Small intestine (tissue), 7 donors: Measurements from ENCODE around the gene PKNOX2. TPM values are rescaled to one million over a fixed set of nuclear protein-coding genes. Genes with fewer than 3 reads are reported as not detected.

ENCODE experiments used
- DNase-seq, 2 donors: peaks; one replicate each; pipeline versions ENCODE4 v3.0.0 to v3.0.0-alpha.2; 2013
- FAIRE-seq: peaks from 2 replicates; lab custom pipeline; 2012; peaks lifted over from hg19 to GRCh38; lab: Jason Lieb, UNC
- H3K27ac ChIP-seq, 3 donors: one replicate each; pipeline ENCODE4 v1.5.1; 2013; ENCODE audit warnings: low read length in 2 of 3, mild to moderate bottlenecking in 2 of 3, control low read depth in 1 of 3, inconsistent platforms in 1 of 3, low read depth in 1 of 3, moderate library complexity in 1 of 3
- H3K27me3 ChIP-seq, 3 donors: one replicate each; pipeline ENCODE4 v1.6.1; 2013; ENCODE audit warnings: low read length in 3 of 3, inconsistent platforms in 1 of 3; ENCODE audit not compliant: control insufficient read depth in 3 of 3, insufficient read depth in 3 of 3
- H3K36me3 ChIP-seq, 3 donors: one replicate each; pipeline ENCODE4 v1.6.1; 2013; ENCODE audit warnings: low read length in 3 of 3, inconsistent platforms in 1 of 3, low read depth in 1 of 3, mild to moderate bottlenecking in 1 of 3, moderate library complexity in 1 of 3; ENCODE audit not compliant: control insufficient read depth in 3 of 3, insufficient read depth in 2 of 3
- H3K4me1 ChIP-seq, 3 donors: one replicate each; pipeline ENCODE4 v1.6.1; 2013; ENCODE audit warnings: low read length in 2 of 3, inconsistent platforms in 1 of 3, low read depth in 1 of 3, mild to moderate bottlenecking in 1 of 3, moderate library complexity in 1 of 3; ENCODE audit not compliant: control insufficient read depth in 3 of 3, insufficient read depth in 2 of 3
- H3K4me3 ChIP-seq, 3 donors: one replicate each; pipeline ENCODE4 v1.5.1; 2013; ENCODE audit warnings: low read length in 3 of 3, control low read depth in 1 of 3, inconsistent platforms in 1 of 3, low read depth in 1 of 3, mild to moderate bottlenecking in 1 of 3, moderate library complexity in 1 of 3
- H3K9me3 ChIP-seq, 2 donors: one replicate each; pipeline ENCODE4 v1.6.1; 2013; ENCODE audit warnings: low read depth in 1 of 2, low read length in 1 of 2; ENCODE audit not compliant: control insufficient read depth in 2 of 2, insufficient read depth in 1 of 2
- WGBS, 3 donors: extraction: QIAGEN DNeasy Blood & Tissue Kit; methylation state at CpG; one replicate each; pipeline ENCODE4 v1.1.7; 2013; 5-methylcytosine and 5-hydroxymethylcytosine counted together
- polyA plus RNA-seq, 4 donors: library from polyadenylated mRNA; stranded (reverse) in 3 of 4; unstranded in 1 of 4; fragments of 200-250 nt in 3 of 4; fragments of 120-200 nt in 1 of 4; gene quantifications; one replicate each; pipeline versions ENCODE4 v1.2.1 to v1.2.3, GENCODE V29; 2013
- donor health status: healthy with polysubstance abuse.
- donor health status: control.
- donor health status: control.
- donor health status: Bipolar disorder and iron deficiency.
- donor health status: healthy.

The PKNOX2 gene
- polyA plus RNA-seq, 4 donors = 1.1 to 2.5 (median 1.2) TPM; not detected in 1

DNA sequence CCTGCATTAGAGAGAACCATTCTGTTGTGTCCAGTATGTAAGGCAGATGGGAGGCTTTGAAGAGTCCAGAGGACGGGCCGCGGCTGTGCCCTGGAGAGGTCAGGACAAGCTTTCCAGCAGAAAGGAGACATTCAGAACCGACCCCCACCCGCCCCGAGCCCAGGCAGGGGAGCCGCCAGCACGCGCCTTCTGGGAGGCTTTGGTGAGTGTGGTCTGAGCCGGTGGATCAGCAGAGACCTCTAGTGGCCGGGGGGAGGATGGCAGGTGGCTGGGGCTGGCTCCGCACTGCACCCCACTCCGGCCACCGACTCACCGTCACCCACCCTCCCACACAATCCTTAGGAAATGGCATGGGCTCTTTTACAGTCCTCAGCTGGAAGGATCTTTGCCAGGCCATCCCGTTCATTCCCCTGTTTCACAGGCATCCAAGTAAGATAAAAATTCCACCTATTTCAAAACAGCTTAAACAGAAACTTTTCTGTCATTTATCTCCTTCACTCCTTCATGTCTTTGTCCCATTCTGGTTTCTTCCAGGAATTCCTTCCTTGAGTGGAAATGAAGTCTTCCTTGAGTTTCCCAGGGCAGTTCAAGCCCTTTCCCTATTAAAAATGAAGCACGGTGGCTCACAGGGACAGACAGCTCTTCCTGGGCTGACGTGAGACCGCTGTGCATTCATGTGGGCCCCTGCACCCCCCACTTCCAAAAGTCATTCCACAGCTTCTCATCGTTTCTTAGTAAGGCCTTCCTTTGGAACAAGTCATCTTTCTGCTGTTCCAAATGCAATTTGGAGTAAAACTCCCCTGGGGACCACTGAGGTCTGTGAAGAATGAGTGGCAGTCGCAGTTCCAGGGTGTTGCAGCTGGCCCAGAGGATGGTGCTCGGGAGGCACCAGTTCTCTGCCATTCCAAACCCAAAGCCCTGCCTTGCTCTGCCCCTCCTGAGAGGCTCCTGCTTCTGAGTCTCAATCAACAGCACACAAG, 240.6 kb downstream of the PKNOX2 start:
- 21 to 24% (median 23%) methylated on average over 21 to 22 of the region's 22 CpGs for WGBS, 3 donors
- Histone ChIP-seq H3K27me3 (peaks cover 0 to 33% (median 9%) of the 10 kb centered on the region in 3 donors), H3K27ac (no peak overlapping the region), H3K9me3 (no peaks in the 10 kb centered on the region), H3K4me3 (no peak overlapping the region), H3K4me1 (no peaks in the 10 kb centered on the region), H3K36me3 (peaks cover 0 to 2% (median 0%) of the 10 kb centered on the region in 3 donors)
- DNase-seq (peak; percentile 40 to 69), FAIRE-seq (no peak)

DNA sequence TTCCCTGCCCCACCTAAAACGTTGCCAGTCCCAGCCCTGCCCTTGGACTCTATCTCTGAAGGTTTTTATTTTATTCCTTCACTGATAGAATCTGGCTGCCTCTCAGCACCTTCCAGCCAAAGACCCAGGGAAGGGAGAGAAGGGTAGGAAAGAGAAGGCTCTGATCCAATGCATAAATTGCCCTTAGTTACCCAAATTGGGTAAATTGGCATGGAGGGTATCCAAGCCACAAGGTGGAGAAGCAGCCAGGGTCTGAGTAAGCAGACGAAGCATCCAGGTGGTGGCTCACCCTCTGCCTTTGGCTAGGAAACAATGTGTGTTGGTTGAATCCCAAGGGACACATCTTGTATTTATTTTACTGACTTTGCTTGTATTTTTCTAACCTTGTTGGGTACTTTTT, 242.5 kb downstream of the PKNOX2 start:
- FAIRE-seq = no peak
- 35 to 67% (median 38%) methylated on average over 2 of the region's 2 CpGs for WGBS, 3 donors

DNA sequence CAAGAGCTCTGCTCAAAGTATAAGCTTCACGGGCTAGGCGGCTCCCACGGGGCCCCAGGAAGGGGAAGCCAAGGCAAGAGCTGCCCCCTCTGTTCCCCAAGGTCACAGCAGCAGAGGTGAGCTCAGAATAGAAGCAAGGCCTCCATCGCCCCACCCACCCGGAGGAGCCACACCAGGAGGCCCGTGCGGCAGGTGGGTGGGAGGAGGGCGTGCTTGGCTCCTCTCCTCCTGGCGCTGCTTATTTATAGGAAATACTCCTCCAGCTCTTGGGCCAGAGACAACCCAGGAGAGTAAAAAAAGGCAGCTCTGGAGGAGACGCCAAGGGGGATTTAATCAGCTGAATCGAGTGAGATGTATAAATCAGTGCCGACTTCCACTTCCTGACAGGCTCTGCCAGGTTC, 243.8 kb downstream of the PKNOX2 start:
- Histone ChIP-seq H3K36me3 (no peaks in the 10 kb centered on the region), H3K4me1 (no peaks in the 10 kb centered on the region), H3K27ac (no peak overlapping the region), H3K27me3 (peaks cover 0 to 22% (median 5%) of the 10 kb centered on the region in 3 donors), H3K4me3 (no peak overlapping the region), H3K9me3 (no peaks in the 10 kb centered on the region)
- WGBS, 3 donors = 52 to 67% (median 55%) methylated on average over 12 of the region's 12 CpGs
- DNase-seq (no peak), FAIRE-seq (no peak)

More for the DNA sequence above, 242.5 kb downstream of the PKNOX2 start:
- Histone ChIP-seq H3K4me3 (no peak overlapping the region), H3K4me1 (no peaks in the 10 kb centered on the region), H3K9me3 (no peaks in the 10 kb centered on the region), H3K36me3 (no peaks in the 10 kb centered on the region), H3K27ac (no peak overlapping the region), H3K27me3 (peaks cover 0 to 31% (median 9%) of the 10 kb centered on the region in 3 donors)
- DNase-seq = no peak

DNA sequence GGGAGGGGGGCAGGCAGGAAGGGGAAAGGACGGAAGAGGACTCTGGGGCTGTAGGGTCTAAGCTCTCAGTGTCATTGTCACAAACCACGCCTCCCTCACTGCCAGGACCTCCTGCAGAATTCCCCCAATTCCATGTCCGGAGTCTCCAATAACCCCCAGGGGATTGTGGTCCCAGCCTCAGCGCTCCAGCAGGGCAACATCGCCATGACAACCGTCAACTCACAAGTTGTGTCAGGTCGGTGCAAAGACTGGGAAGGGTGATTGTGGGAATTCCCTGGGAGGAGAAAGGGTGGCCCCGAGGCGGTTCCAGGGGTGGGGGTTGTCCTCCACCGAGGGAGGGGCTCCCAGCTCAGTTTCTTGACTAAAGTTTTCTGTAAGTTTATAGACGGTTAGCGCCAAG, 245.5 kb downstream of the PKNOX2 start:
- Histone ChIP-seq H3K27me3 (peaks cover 0 to 7% (median 5%) of the 10 kb centered on the region in 3 donors), H3K4me1 (no peaks in the 10 kb centered on the region), H3K27ac (no peak overlapping the region), H3K9me3 (no peaks in the 10 kb centered on the region), H3K4me3 (no peak overlapping the region), H3K36me3 (no peaks in the 10 kb centered on the region)
- DNase-seq (no peak), FAIRE-seq (no peak)
- WGBS, 3 donors = 46 to 51% (median 49%) methylated on average over 12 of the region's 12 CpGs

DNA sequence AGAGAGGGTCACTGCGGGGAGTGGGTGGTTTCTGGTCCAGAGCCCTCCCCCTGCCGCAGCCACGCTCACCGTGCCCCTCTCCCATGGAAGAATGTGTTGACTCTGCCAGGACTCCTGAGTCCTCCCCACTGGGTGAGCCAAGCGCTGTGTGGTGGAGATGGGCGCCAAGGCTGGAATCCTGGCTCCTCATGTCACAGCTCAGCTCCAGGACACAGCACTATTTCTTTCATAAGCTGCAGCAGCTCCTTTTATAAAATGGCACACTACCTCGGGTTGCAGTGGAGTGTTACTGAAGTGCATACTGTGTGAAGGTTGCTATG, 247.6 kb downstream of the PKNOX2 start:
- no peak overlapping the region for H3K27ac ChIP-seq
- no peaks in the 10 kb centered on the region for H3K9me3 ChIP-seq
- H3K4me3 ChIP-seq = no peak overlapping the region
- H3K36me3 ChIP-seq = no peaks in the 10 kb centered on the region
- DNase-seq = no peak
- H3K4me1 ChIP-seq = no peaks in the 10 kb centered on the region
- WGBS, 3 donors = 88 to 91% (median 90%) methylated on average over 7 of the region's 7 CpGs
- no peaks in the 10 kb centered on the region for H3K27me3 ChIP-seq
- no peak for FAIRE-seq

DNA sequence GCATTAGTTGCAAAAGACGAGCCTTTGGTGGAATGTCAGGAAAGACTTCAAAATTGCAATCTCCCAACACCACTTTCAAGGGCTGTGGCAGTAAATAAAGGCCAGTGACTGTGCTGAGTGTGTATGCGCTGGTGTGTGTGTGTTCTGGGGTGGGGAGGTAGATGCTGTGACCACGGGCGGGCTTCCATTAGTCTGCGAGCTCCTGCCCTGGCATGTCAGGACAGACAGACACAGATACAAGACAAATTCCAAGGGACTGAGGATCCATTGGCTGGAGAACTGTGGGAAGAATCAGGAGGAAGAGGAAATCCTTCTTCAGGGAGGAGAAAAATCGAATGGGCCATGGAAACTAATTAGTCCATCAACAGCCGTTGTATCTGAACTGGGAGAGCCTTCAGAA, 248.0 kb downstream of the PKNOX2 start:
- H3K27ac ChIP-seq = no peak overlapping the region
- H3K27me3 ChIP-seq = no peaks in the 10 kb centered on the region
- no peaks in the 10 kb centered on the region for H3K4me1 ChIP-seq
- DNase-seq (no peak), FAIRE-seq (no peak)
- H3K4me3 ChIP-seq = no peak overlapping the region
- WGBS, 3 donors = 76 to 89% (median 84%) methylated on average over 7 of the region's 7 CpGs
- H3K9me3 ChIP-seq = no peaks in the 10 kb centered on the region
- H3K36me3 ChIP-seq = no peaks in the 10 kb centered on the region

DNA sequence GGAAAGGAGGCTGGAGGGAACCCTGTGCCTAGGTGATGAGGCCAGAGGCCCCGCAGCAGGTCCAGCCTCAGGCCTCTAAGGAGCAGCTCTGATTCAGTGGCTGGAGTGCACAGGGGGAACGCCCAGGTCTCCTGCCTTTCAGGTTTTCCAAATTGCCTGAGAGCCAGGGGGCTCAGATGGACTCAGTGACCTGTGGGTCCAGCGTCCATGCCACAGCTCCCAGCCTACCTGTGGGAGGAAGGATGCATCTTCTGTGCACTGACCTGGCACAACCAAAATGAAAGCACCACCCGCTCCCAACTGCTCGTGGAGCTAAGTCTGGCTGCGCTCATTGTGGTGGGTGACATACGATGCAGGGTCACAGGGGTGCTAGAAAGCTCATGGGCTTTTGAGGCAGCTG, 248.7 kb downstream of the PKNOX2 start:
- H3K4me3 ChIP-seq = no peak overlapping the region
- DNase-seq (no peak), FAIRE-seq (no peak)
- H3K27me3 ChIP-seq = no peaks in the 10 kb centered on the region
- H3K36me3 ChIP-seq = no peaks in the 10 kb centered on the region
- WGBS, 3 donors = 62 to 90% (median 74%) methylated on average over 7 of the region's 7 CpGs
- no peaks in the 10 kb centered on the region for H3K9me3 ChIP-seq
- H3K27ac ChIP-seq = no peak overlapping the region
- no peaks in the 10 kb centered on the region for H3K4me1 ChIP-seq

DNA sequence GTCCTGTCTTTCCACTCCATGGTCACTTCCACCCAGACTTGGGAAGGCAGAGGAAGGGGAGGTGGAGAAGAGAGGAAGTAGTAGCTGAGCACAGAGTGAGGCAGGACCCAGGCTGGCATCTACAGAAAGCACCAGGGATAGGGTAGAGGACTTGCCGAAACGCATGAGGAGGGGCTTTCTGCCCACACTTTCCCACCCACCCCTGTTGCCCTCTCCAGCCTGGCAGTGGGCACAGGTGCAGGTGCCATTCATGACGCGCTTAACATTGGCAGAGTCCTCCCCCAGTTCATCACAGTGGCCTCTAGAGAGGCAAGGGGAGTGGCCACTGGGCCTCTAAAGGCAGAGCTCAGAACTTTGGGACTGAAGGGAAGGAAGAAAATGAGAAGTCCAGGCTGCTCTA, 249.6 kb downstream of the PKNOX2 start:
- H3K9me3 ChIP-seq = no peaks in the 10 kb centered on the region
- no peaks in the 10 kb centered on the region for H3K27me3 ChIP-seq
- H3K4me1 ChIP-seq = no peaks in the 10 kb centered on the region
- WGBS, 3 donors = 85 to 93% (median 87%) methylated on average over 4 of the region's 4 CpGs
- H3K27ac ChIP-seq = no peak overlapping the region
- H3K4me3 ChIP-seq = no peak overlapping the region
- DNase-seq = no peak
- FAIRE-seq = no peak
- no peaks in the 10 kb centered on the region for H3K36me3 ChIP-seq
